Panc1 (cell line): Measurements from ENCODE around the gene SYF2.

Source experiments
- POLR2AphosphoS5 ChIP-seq: IDR thresholded peaks from 2 replicates; pipeline ENCODE4 v1.6.1; 2012; ENCODE audit warnings: mild to moderate bottlenecking, low read depth, low read length, moderate library complexity
- TF ChIP-seq, protein P1 (sequence below): fragments of 450-650 bp; IDR thresholded peaks from 2 replicates; pipeline ENCODE4 v1.5.1; 2017; ENCODE audit warnings: mild to moderate bottlenecking
- TF ChIP-seq, protein P2 (sequence below), 2 experiments: IDR thresholded peaks; 2 replicates each; pipeline ENCODE4 v1.6.1; 2011 to 2012; ENCODE audit warnings: low read depth in 2 of 2, control low read depth in 1 of 2, low read length in 1 of 2, mild to moderate bottlenecking in 1 of 2, moderate library complexity in 1 of 2; ENCODE audit not compliant: insufficient read depth in 1 of 2

DNA sequence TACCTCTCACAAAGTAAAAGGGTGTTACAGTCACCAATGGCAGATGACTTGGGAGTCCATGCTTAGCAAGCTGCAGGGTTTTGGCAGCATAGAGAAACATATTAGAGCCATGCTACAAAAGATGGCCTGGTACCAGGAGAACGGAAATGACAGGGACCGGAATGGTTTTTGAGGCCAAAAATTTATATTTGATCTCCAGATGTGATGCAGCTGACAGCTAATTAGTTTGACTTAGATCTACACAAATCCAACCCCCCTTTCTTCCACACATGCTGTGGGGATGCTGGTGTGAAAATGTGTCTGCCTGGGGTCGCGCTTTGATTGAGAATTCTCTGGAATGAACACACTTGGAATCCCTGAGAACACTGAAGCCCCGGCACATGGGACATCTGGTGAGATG is 26.5 kb downstream of the SYF2 start:
- TF ChIP-seq, protein P1, sequence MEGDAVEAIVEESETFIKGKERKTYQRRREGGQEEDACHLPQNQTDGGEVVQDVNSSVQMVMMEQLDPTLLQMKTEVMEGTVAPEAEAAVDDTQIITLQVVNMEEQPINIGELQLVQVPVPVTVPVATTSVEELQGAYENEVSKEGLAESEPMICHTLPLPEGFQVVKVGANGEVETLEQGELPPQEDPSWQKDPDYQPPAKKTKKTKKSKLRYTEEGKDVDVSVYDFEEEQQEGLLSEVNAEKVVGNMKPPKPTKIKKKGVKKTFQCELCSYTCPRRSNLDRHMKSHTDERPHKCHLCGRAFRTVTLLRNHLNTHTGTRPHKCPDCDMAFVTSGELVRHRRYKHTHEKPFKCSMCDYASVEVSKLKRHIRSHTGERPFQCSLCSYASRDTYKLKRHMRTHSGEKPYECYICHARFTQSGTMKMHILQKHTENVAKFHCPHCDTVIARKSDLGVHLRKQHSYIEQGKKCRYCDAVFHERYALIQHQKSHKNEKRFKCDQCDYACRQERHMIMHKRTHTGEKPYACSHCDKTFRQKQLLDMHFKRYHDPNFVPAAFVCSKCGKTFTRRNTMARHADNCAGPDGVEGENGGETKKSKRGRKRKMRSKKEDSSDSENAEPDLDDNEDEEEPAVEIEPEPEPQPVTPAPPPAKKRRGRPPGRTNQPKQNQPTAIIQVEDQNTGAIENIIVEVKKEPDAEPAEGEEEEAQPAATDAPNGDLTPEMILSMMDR: no peak
- TF ChIP-seq POLR2AphosphoS5: no peak
- TF ChIP-seq, protein P2, sequence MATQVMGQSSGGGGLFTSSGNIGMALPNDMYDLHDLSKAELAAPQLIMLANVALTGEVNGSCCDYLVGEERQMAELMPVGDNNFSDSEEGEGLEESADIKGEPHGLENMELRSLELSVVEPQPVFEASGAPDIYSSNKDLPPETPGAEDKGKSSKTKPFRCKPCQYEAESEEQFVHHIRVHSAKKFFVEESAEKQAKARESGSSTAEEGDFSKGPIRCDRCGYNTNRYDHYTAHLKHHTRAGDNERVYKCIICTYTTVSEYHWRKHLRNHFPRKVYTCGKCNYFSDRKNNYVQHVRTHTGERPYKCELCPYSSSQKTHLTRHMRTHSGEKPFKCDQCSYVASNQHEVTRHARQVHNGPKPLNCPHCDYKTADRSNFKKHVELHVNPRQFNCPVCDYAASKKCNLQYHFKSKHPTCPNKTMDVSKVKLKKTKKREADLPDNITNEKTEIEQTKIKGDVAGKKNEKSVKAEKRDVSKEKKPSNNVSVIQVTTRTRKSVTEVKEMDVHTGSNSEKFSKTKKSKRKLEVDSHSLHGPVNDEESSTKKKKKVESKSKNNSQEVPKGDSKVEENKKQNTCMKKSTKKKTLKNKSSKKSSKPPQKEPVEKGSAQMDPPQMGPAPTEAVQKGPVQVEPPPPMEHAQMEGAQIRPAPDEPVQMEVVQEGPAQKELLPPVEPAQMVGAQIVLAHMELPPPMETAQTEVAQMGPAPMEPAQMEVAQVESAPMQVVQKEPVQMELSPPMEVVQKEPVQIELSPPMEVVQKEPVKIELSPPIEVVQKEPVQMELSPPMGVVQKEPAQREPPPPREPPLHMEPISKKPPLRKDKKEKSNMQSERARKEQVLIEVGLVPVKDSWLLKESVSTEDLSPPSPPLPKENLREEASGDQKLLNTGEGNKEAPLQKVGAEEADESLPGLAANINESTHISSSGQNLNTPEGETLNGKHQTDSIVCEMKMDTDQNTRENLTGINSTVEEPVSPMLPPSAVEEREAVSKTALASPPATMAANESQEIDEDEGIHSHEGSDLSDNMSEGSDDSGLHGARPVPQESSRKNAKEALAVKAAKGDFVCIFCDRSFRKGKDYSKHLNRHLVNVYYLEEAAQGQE (IDR thresholded peaks at IDR 0.05; ENCODE audit: insufficient read depth in 1 of 2, low read depth in 2 of 2, low read length in 1 of 2): no peak
